GM23338 (cell line): ENCODE data around the gene DMKN.
A peak's percentile ranks its signal among the peaks of the same experiment; 100 is the strongest.

Experiments used
- CREB1 ChIP-seq: fragments of 250-450 bp; sonication (Bioruptor Pico); IDR thresholded peaks from 2 replicates; pipeline ENCODE4 v1.5.0; 2020; ENCODE audit warnings: low read depth, mild to moderate bottlenecking, moderate library complexity
- EZH2 ChIP-seq: fragments of 200-600 bp; sonication (generic); IDR thresholded peaks from one replicate; pipeline ENCODE4 v1.8.0; 2017; ENCODE audit warnings: antibody characterized with exemption, mild to moderate bottlenecking, low read depth; ENCODE audit not compliant: unreplicated experiment
- EZH2phosphoT487 ChIP-seq: fragments of 200-600 bp; sonication (generic); IDR thresholded peaks from one replicate; pipeline ENCODE4 v1.8.1; 2018; ENCODE audit warnings: antibody characterized with exemption; ENCODE audit not compliant: unreplicated experiment
- POLR2AphosphoS5 ChIP-seq: IDR thresholded peaks from 2 replicates; pipeline ENCODE4 v1.6.1; 2016; ENCODE audit warnings: antibody characterized with exemption, low read depth
- TF ChIP-seq, protein P1 (sequence below), 2 experiments: fragments of 200-600 bp in 1 of 2; sonication (generic) in 1 of 2; conservative IDR thresholded peaks; 2 replicates each; pipeline versions ENCODE4 v1.5.1 to v1.6.1; 2016 to 2017; ENCODE audit warnings: antibody characterized with exemption in 2 of 2, low read depth in 2 of 2, mild to moderate bottlenecking in 2 of 2, moderate library complexity in 1 of 2
- TF ChIP-seq, protein P2 (sequence below): IDR thresholded peaks from 2 replicates; pipeline ENCODE4 v1.6.1; 2016; ENCODE audit warnings: antibody characterized with exemption
- TF ChIP-seq, protein P3 (sequence below): IDR thresholded peaks from one replicate; pipeline ENCODE4 v1.6.1; 2018; ENCODE audit warnings: antibody characterized with exemption; ENCODE audit not compliant: unreplicated experiment

DNA sequence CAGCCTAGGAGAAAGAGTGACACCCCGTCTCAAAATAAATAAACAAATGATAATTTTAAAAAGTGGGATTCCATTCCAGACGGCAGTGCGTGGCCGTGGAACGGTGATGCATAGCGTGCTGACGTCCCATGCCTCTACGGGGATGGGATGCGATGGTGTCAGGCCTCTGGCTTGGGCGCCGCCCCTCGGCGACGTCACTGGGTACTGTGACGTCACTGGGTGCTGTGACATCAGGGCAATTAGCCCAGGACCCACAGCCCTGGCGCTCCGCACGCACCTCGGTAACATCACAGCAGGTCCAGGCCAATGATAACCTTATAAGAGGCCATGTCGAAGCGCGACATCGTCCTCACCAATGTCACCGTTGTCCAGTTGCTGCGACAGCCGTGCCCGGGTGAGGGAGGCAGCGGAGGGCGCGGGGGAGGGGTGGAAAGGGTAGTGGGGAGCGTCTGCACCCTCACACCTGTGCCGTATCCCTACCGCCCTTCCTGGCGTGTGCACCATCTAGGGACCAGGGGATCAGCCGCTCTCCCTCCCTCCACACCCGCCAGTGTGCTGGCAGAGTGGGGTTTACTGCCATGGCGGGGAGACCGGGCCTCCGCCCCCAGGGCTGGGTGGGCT, 19.9 kb upstream of the DMKN start, which contains the start of gene GAPDHS:
- TF ChIP-seq, protein P1, sequence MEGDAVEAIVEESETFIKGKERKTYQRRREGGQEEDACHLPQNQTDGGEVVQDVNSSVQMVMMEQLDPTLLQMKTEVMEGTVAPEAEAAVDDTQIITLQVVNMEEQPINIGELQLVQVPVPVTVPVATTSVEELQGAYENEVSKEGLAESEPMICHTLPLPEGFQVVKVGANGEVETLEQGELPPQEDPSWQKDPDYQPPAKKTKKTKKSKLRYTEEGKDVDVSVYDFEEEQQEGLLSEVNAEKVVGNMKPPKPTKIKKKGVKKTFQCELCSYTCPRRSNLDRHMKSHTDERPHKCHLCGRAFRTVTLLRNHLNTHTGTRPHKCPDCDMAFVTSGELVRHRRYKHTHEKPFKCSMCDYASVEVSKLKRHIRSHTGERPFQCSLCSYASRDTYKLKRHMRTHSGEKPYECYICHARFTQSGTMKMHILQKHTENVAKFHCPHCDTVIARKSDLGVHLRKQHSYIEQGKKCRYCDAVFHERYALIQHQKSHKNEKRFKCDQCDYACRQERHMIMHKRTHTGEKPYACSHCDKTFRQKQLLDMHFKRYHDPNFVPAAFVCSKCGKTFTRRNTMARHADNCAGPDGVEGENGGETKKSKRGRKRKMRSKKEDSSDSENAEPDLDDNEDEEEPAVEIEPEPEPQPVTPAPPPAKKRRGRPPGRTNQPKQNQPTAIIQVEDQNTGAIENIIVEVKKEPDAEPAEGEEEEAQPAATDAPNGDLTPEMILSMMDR (conservative IDR thresholded peaks at IDR 0.05; ENCODE audit: low read depth in 2 of 2) = no peak
- TF ChIP-seq CREB1 (CRISPR knock-in tag) (peak; percentile 96), POLR2AphosphoS5 (no peak; the same call in 1 of the 2 replicates), EZH2phosphoT487 (no peak), EZH2 (no peak)
- TF ChIP-seq, protein P2, sequence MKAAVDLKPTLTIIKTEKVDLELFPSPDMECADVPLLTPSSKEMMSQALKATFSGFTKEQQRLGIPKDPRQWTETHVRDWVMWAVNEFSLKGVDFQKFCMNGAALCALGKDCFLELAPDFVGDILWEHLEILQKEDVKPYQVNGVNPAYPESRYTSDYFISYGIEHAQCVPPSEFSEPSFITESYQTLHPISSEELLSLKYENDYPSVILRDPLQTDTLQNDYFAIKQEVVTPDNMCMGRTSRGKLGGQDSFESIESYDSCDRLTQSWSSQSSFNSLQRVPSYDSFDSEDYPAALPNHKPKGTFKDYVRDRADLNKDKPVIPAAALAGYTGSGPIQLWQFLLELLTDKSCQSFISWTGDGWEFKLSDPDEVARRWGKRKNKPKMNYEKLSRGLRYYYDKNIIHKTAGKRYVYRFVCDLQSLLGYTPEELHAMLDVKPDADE = no peak
- TF ChIP-seq, protein P3, sequence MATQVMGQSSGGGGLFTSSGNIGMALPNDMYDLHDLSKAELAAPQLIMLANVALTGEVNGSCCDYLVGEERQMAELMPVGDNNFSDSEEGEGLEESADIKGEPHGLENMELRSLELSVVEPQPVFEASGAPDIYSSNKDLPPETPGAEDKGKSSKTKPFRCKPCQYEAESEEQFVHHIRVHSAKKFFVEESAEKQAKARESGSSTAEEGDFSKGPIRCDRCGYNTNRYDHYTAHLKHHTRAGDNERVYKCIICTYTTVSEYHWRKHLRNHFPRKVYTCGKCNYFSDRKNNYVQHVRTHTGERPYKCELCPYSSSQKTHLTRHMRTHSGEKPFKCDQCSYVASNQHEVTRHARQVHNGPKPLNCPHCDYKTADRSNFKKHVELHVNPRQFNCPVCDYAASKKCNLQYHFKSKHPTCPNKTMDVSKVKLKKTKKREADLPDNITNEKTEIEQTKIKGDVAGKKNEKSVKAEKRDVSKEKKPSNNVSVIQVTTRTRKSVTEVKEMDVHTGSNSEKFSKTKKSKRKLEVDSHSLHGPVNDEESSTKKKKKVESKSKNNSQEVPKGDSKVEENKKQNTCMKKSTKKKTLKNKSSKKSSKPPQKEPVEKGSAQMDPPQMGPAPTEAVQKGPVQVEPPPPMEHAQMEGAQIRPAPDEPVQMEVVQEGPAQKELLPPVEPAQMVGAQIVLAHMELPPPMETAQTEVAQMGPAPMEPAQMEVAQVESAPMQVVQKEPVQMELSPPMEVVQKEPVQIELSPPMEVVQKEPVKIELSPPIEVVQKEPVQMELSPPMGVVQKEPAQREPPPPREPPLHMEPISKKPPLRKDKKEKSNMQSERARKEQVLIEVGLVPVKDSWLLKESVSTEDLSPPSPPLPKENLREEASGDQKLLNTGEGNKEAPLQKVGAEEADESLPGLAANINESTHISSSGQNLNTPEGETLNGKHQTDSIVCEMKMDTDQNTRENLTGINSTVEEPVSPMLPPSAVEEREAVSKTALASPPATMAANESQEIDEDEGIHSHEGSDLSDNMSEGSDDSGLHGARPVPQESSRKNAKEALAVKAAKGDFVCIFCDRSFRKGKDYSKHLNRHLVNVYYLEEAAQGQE = no peak
